SKM-1 (cell line): ENCODE results near the gene ZNF653.
A peak's percentile ranks its signal among the peaks of the same experiment; 100 is the strongest.

Experiments used
- DNase-seq: peaks from one replicate; lab custom pipeline; 2025; ENCODE audit not compliant: unreplicated experiment; lab: John Stamatoyannopoulos, UW

Gene ZNF653

GRCh38 chr19:11513946-11514345 is 8.3 kb upstream of the ZNF653 start:
- no peak for DNase-seq

GRCh38 chr19:11510444-11510843 is 4.8 kb upstream of the ZNF653 start:
- DNase-seq = no peak

- DNase-seq = no peak
Measured at GRCh38 chr19:11507370-11508078, 1.9 kb upstream of the ZNF653 start.

- DNase-seq = no peak
Measured at GRCh38 chr19:11506967-11507366, 1.3 kb upstream of the ZNF653 start.

GRCh38 chr19:11506101-11506555 is 489 bp upstream of the ZNF653 start:
- DNase-seq = no peak

- peak; percentile 91 for DNase-seq
Measured at GRCh38 chr19:11505032-11505503, 571 bp downstream of the ZNF653 start.

- DNase-seq = no peak
Measured at GRCh38 chr19:11504502-11505031, 1.1 kb downstream of the ZNF653 start.

- no peak for DNase-seq
Measured at GRCh38 chr19:11499890-11500420, 5.7 kb downstream of the ZNF653 start.

GRCh38 chr19:11499220-11499726 is 6.4 kb downstream of the ZNF653 start:
- DNase-seq = no peak

GRCh38 chr19:11496391-11497163 is 9.1 kb downstream of the ZNF653 start:
- DNase-seq = peak; percentile 68

- no peak for DNase-seq
Measured at GRCh38 chr19:11495885-11496284, 9.8 kb downstream of the ZNF653 start.

- DNase-seq = no peak
Measured at GRCh38 chr19:11495481-11495880, 10.2 kb downstream of the ZNF653 start.

GRCh38 chr19:11494634-11495285 is 10.9 kb downstream of the ZNF653 start:
- no peak for DNase-seq

- DNase-seq = no peak
Measured at GRCh38 chr19:11489378-11489777, 16.3 kb downstream of the ZNF653 start.

- DNase-seq = no peak
Measured at GRCh38 chr19:11486661-11487503, 18.8 kb downstream of the ZNF653 start.

GRCh38 chr19:11485245-11485837 is 20.3 kb downstream of the ZNF653 start:
- no peak for DNase-seq

GRCh38 chr19:11483366-11484111 is 22.1 kb downstream of the ZNF653 start:
- DNase-seq = no peak

GRCh38 chr19:11482384-11483050 is 23.1 kb downstream of the ZNF653 start:
- peak; percentile 79 for DNase-seq
